BE2C (cell line): ENCODE results near the gene SNX25.

Experiments used
- DNase-seq: peaks from one replicate; pipeline ENCODE4 v3.0.0-alpha.2; 2020
- H3K27me3 ChIP-seq: fragments of 250-450 bp; sonication (Bioruptor Pico); 2 replicates; pipeline ENCODE4 v1.5.1; 2020; ENCODE audit warnings: mild to moderate bottlenecking
- H3K36me3 ChIP-seq: fragments of 250-450 bp; sonication (Bioruptor Pico); 2 replicates; pipeline ENCODE4 v1.5.1; 2020; ENCODE audit warnings: mild to moderate bottlenecking
- H3K4me1 ChIP-seq: fragments of 250-450 bp; sonication (Bioruptor Pico); 2 replicates; pipeline ENCODE4 v1.5.1; 2020
- H3K4me3 ChIP-seq: 2 replicates; pipeline ENCODE4 v1.5.1; 2011; ENCODE audit warnings: low read depth, low read length
- H3K9me3 ChIP-seq: fragments of 250-450 bp; sonication (Bioruptor Pico); 2 replicates; pipeline ENCODE4 v1.5.1; 2020
- CTCF ChIP-seq: IDR thresholded peaks from 2 replicates; pipeline ENCODE4 v1.5.1; 2012; ENCODE audit warnings: mild to moderate bottlenecking, low read depth, low read length

Gene SNX25

GRCh38 chr4:185272245-185272644 is 62.8 kb downstream of the SNX25 start:
- Histone ChIP-seq H3K9me3 (no peaks in the 10 kb centered on the region), H3K36me3 (no peaks in the 10 kb centered on the region), H3K27me3 (no peaks in the 10 kb centered on the region), H3K4me3 (no peak overlapping the region), H3K4me1 (no peaks in the 10 kb centered on the region)
- TF ChIP-seq CTCF = no peak
- DNase-seq = no peak

- Histone ChIP-seq H3K4me1 (peaks cover under 1% of the 10 kb centered on the region; the same call in 1 of the 2 replicates), H3K27me3 (no peaks in the 10 kb centered on the region)
Measured at GRCh38 chr4:185275501-185275900, 66.1 kb downstream of the SNX25 start.

GRCh38 chr4:185276036-185276435 is 66.6 kb downstream of the SNX25 start:
- TF ChIP-seq CTCF = no peak
- H3K4me1 ChIP-seq = peaks cover 4% of the 10 kb centered on the region; the same call in 1 of the 2 replicates
- no peak for DNase-seq

More at GRCh38 chr4:185275501-185275900, 66.1 kb downstream of the SNX25 start:
- DNase-seq = no peak
- H3K9me3 ChIP-seq = no peaks in the 10 kb centered on the region
- H3K4me3 ChIP-seq = no peak overlapping the region
- no peaks in the 10 kb centered on the region for H3K36me3 ChIP-seq
- TF ChIP-seq CTCF = no peak

GRCh38 chr4:185278716-185279115 is 69.3 kb downstream of the SNX25 start:
- no peaks in the 10 kb centered on the region for H3K27me3 ChIP-seq
- no peak overlapping the region for H3K4me3 ChIP-seq
- DNase-seq = no peak
- H3K4me1 ChIP-seq = peaks cover 4% of the 10 kb centered on the region; the same call in 1 of the 2 replicates
- TF ChIP-seq CTCF = no peak
- no peaks in the 10 kb centered on the region for H3K9me3 ChIP-seq
- no peaks in the 10 kb centered on the region for H3K36me3 ChIP-seq

More at GRCh38 chr4:185276036-185276435, 66.6 kb downstream of the SNX25 start:
- Histone ChIP-seq H3K27me3 (no peaks in the 10 kb centered on the region), H3K4me3 (no peak overlapping the region), H3K9me3 (no peaks in the 10 kb centered on the region), H3K36me3 (no peaks in the 10 kb centered on the region)

GRCh38 chr4:185280608-185281007 is 71.2 kb downstream of the SNX25 start:
- Histone ChIP-seq H3K4me3 (no peak overlapping the region), H3K36me3 (no peaks in the 10 kb centered on the region), H3K4me1 (peaks cover 4% of the 10 kb centered on the region; the same call in 1 of the 2 replicates), H3K9me3 (no peaks in the 10 kb centered on the region), H3K27me3 (no peaks in the 10 kb centered on the region)
- no peak for TF ChIP-seq CTCF
- no peak for DNase-seq

GRCh38 chr4:185282968-185283367 is 73.6 kb downstream of the SNX25 start:
- H3K9me3 ChIP-seq = no peaks in the 10 kb centered on the region
- H3K36me3 ChIP-seq = no peaks in the 10 kb centered on the region
- H3K4me1 ChIP-seq = peaks cover 4% of the 10 kb centered on the region; the same call in 1 of the 2 replicates
- no peak for DNase-seq
- TF ChIP-seq CTCF = no peak
- no peaks in the 10 kb centered on the region for H3K27me3 ChIP-seq
- no peak overlapping the region for H3K4me3 ChIP-seq
